Central memory CD8-positive, alpha-beta T cell (primary cell): Measurements from ENCODE around the gene CAV1.
A peak's percentile ranks its signal among the peaks of the same experiment; 100 is the strongest.
"Not testable (repeated sequence)": the region's sequence is repeated elsewhere in the genome, so short reads cannot be mapped to it uniquely, and the experiment has no call there.

Source experiments
- ATAC-seq: fragments of 150-1000 bp; cut with Tn5 transposase; replicated peaks from 2 replicates; pipeline ENCODE4 v1.10.0; 2022; ENCODE audit warnings: mild to moderate bottlenecking, moderate FRiP score, moderate number of reproducible peaks; ENCODE audit not compliant: poor library complexity, severe bottlenecking; ENCODE audit errors: extremely low read depth
- DNase-seq, 2 donors: peaks; one replicate each; pipeline ENCODE4 v3.0.0; 2021; ENCODE audit warnings: low spot score in 2 of 2
- H3K27ac Mint-ChIP-seq: one replicate; pipeline ENCODE4 v1.8.0; 2022; ENCODE audit warnings: low read depth, mild to moderate bottlenecking, moderate library complexity, mixed read lengths
- H3K27me3 Mint-ChIP-seq: one replicate; pipeline ENCODE4 v1.8.0; 2022; ENCODE audit warnings: mixed read lengths
- H3K36me3 Mint-ChIP-seq: one replicate; pipeline ENCODE4 v1.8.0; 2022; ENCODE audit warnings: mild to moderate bottlenecking, moderate library complexity, mixed read lengths; ENCODE audit not compliant: insufficient read depth
- H3K4me1 Mint-ChIP-seq: one replicate; pipeline ENCODE4 v1.8.0; 2022; ENCODE audit warnings: mixed read lengths
- H3K4me3 Mint-ChIP-seq: one replicate; pipeline ENCODE4 v1.8.0; 2022; ENCODE audit warnings: mild to moderate bottlenecking, moderate library complexity, mixed read lengths
- H3K9me3 Mint-ChIP-seq: one replicate; pipeline ENCODE4 v1.8.0; 2022; ENCODE audit warnings: mixed read lengths

Gene CAV1, protein sequence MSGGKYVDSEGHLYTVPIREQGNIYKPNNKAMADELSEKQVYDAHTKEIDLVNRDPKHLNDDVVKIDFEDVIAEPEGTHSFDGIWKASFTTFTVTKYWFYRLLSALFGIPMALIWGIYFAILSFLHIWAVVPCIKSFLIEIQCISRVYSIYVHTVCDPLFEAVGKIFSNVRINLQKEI

DNA sequence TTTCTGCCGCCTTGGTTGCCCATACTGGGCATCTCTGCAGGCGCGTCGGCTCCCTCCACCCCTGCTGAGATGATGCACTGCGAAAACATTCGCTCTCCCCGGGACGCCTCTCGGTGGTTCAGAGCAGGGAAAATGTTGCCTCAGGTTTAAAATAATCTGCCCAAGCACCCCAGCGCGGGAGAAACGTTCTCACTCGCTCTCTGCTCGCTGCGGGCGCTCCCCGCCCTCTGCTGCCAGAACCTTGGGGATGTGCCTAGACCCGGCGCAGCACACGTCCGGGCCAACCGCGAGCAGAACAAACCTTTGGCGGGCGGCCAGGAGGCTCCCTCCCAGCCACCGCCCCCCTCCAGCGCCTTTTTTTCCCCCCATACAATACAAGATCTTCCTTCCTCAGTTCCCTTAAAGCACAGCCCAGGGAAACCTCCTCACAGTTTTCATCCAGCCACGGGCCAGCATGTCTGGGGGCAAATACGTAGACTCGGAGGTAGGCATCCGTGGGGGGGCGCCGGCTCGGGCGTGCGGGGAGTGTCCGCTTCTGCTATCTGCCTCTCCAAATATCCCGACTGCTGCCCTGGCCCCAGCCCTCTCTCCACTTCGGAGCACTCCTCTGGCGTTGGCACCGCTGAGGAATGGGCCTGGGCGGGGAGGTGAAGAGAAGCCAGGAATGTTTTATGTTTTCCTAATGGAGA lies at the start of gene CAV1:
TSS of gene CAV1 (plus strand) at position 428 of the 689 bp plus-strand sequence. CDS start at position 455, 27 bp downstream.
- DNase-seq (peak in 1 of 2 donors; percentile 18), ATAC-seq (peak; percentile 37)
- Mint-ChIP-seq H3K27me3 (peaks cover 70% of the 10 kb centered on the region), H3K9me3 (no peaks in the 10 kb centered on the region), H3K36me3 (peaks cover 4% of the 10 kb centered on the region), H3K27ac (peak within 1 kb of the TSS; percentile 70), H3K4me1 (peaks cover 21% of the 10 kb centered on the region), H3K4me3 (peak within 1 kb of the TSS; percentile 79)

DNA sequence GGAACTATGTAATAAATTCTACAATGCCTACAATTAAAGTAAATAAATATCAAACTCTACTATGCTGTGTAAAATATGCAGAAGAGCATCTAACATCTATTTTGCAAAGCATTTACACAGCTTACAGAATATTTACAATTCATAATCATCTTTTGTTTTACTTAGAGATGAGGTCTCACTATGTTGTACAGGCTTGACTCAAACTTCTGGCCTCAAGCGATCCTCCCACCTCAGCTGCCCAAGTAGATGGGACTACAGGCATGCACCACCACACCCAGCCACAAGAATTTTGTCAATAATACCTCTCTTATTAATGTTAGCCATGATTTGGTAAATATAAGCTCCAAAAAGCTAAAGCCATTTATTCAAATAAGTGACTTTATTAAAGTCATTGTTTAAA lies 47.2 kb upstream of the CAV1 start:
- no peaks in the 10 kb centered on the region for H3K36me3 Mint-ChIP-seq

DNA sequence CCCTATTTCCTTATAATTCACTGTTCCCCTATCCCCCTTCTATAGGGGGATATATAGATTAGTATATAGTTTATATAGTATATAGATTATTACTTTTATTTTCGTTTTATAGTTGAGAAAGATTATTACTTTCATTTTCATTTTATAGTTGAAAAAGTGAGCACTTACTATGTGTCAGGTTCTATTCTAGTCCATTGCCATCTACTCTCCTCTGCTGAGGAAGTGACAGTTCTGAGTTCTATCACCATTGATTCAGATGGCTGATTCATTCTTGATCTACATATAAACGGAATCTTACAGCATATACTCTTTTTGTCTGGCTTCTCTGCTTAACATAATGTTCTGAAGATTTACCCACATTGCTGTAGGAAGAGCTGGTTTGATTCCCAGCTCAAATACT lies 46.0 kb upstream of the CAV1 start:
- peaks cover 4% of the 10 kb centered on the region for H3K4me1 Mint-ChIP-seq
- no peaks in the 10 kb centered on the region for H3K36me3 Mint-ChIP-seq
- no peak overlapping the region for H3K4me3 Mint-ChIP-seq
- ATAC-seq (peak; percentile 56), DNase-seq (no peak)
- no peak overlapping the region for H3K27ac Mint-ChIP-seq
- H3K9me3 Mint-ChIP-seq: no peaks in the 10 kb centered on the region
- H3K27me3 Mint-ChIP-seq: peaks cover 15% of the 10 kb centered on the region

More for the DNA sequence above, 47.2 kb upstream of the CAV1 start:
- Mint-ChIP-seq H3K27me3 (peaks cover 27% of the 10 kb centered on the region), H3K4me3 (no peak overlapping the region), H3K9me3 (no peaks in the 10 kb centered on the region), H3K4me1 (peaks cover 4% of the 10 kb centered on the region), H3K27ac (no peak overlapping the region)
- no peak for ATAC-seq
- DNase-seq: no peak

DNA sequence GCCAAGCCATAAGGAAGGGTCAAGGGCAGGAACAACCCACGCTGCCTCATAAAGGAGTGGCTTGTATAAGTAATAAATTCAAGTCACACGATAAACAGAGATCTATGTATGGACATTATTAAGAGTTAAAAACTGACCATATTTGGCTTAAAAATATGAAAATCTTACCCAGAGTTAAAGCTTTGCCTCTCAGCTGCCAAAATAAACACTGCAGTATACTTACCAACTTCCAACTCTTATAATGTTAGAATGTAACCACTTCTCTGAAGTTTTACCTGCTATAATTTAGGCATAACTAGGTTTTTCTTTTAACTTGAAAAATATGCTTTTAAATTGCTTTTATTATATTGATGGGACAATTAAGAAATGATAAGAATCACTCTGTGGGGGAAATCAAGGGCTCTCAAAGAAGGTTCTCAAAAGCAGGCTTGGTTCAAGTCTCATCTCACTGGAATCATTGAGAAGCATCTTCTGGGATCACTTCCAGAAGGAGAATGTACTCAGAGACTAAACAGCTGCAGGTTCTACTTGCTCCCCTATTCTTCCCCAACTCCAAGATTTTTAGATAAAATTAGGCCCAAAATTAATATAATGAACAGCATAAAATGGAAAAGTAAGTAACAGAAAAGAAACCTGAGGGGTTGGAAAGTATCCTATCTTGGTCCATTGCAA lies 41.4 kb upstream of the CAV1 start:
- H3K27ac Mint-ChIP-seq: no peak overlapping the region
- no peaks in the 10 kb centered on the region for H3K36me3 Mint-ChIP-seq
- ATAC-seq (no peak), DNase-seq (no peak)
- peaks cover 11% of the 10 kb centered on the region for H3K27me3 Mint-ChIP-seq
- no peak overlapping the region for H3K4me3 Mint-ChIP-seq
- H3K4me1 Mint-ChIP-seq: peaks cover 3% of the 10 kb centered on the region
- H3K9me3 Mint-ChIP-seq: no peaks in the 10 kb centered on the region

DNA sequence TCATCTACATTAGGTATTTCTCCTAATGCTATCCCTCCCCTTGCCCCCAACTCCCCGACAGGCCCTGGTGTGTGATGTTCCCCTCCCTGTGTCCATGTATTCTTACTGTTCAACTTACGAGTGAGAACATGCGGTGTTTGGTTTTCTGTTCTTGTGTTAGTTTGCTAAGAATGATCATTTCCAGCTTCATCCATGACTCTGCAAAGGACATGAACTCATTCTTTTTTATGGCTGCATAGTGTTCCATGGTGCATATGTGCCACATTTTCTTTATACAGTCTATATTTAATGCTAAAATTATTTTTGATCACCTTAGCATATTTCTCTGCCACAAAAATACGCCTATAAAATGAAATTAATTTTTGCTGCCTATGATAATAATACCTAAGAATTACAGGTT lies 40.4 kb upstream of the CAV1 start:
- not testable (repeated sequence) for H3K4me1 Mint-ChIP-seq, ATAC-seq, DNase-seq, H3K9me3 Mint-ChIP-seq, H3K27ac Mint-ChIP-seq, H3K36me3 Mint-ChIP-seq, H3K4me3 Mint-ChIP-seq
- peaks cover 15% of the 10 kb centered on the region for H3K27me3 Mint-ChIP-seq

DNA sequence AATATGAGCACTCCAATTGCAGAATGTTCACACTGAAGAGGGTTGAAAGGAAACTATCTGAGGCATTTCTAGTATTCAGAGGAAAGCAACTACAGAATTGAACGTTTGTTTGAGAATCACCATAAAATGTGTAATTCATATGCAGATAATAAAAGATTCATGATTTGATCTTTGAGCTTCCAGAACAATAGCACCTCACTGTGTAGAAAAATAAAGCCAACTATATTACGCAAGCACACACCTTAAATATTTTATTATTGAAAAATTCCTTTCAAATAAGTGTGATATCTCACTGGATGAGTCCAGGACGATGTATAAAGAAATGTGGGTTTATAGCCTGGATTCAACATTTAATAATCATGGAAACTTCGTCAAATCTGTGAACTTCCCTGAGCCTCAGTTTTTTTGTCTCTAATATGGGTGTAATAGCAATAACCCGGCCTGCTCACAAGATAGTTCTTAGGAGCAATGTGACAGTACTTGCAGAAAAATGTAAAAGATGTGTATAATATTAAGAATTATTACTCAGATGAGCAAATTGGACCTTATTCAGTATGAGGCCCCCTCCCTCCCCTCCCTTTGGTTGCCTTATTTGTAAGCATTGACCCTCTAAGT lies 36.8 kb upstream of the CAV1 start:
- DNase-seq (no peak), ATAC-seq (no peak)
- Mint-ChIP-seq H3K4me3 (no peak overlapping the region), H3K4me1 (no peaks in the 10 kb centered on the region), H3K27me3 (peaks cover 46% of the 10 kb centered on the region), H3K9me3 (no peaks in the 10 kb centered on the region), H3K27ac (no peak overlapping the region), H3K36me3 (no peaks in the 10 kb centered on the region)

DNA sequence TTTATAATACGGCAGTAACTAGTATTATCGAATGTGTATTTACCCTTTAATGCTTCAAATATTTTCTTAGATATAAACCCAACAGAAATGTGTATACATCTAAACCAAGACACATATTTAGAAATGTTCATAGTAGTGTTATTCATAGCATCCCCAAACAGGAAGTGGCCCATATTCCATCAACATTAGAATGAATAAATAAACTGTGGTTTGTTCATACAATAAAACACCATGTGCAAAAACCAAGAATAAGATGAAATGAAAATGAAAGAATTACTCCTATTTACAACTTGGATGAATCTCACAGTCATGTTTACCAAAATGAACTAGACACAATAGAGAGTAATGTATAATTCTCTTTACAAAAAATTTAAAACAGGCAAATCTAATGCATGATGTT lies 34.5 kb upstream of the CAV1 start:
- DNase-seq (no peak), ATAC-seq (no peak)
- H3K9me3 Mint-ChIP-seq: no peaks in the 10 kb centered on the region
- no peaks in the 10 kb centered on the region for H3K4me1 Mint-ChIP-seq
- no peak overlapping the region for H3K4me3 Mint-ChIP-seq
- H3K27ac Mint-ChIP-seq: no peak overlapping the region
- no peaks in the 10 kb centered on the region for H3K36me3 Mint-ChIP-seq
- peaks cover 41% of the 10 kb centered on the region for H3K27me3 Mint-ChIP-seq

DNA sequence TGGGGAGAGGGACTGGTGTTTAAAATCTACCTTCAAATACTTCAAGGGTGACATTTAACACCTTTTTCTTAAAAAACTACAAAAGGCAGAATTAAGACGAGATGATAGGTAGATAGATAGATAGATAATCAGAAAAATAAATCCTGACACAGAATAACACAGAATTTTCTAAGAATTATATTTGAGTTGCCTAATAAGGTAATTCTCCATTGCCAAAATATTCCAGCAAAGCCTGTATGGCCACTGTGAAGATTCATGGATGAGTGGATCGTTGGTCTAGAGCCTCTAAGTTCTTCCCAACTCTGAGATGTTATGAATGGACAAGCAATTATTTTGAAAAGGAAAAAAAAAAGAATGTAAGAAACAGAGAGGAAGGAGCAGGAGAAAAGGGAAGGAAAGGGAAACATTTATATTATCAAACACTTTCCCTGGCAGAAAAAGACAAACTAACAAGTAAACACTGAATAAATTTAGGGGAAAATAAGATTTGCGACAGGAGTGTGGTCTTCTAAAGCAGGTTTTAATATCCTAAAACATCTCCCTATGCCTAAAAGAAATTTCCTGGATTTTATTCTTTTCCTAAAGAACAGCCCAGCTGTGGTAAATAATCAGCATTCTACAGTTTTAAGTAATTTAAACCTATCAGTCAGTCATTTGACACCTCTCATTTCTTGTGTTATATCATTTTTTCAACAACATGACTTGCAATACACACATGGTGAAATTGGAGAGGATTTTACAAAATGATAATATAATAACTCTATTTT lies 32.8 kb upstream of the CAV1 start:
- DNase-seq (no peak), ATAC-seq (no peak)
- Mint-ChIP-seq H3K27ac (no peak overlapping the region), H3K36me3 (no peaks in the 10 kb centered on the region), H3K27me3 (peaks cover 35% of the 10 kb centered on the region), H3K9me3 (no peaks in the 10 kb centered on the region), H3K4me3 (no peak overlapping the region), H3K4me1 (no peaks in the 10 kb centered on the region)

DNA sequence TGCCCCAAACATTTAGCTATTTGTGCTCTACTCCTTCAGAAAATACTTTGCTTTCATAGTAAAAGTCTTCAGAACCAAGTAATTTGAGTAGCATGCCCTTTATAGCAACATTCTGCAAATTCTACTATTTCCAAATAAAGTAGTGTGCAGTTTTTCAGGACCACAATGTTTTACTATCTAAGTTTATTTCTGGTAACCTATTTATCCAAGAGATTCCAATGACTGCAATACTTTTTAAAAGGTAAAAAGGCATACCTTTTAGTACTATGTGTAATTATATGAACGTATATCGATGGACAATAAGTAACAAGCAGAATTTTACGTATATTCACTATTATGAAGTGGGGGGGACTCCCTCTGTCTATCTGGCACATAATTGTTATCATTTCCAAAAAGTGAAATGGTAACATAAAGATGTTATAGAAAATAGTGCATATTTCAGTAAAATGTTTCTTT lies 32.2 kb upstream of the CAV1 start:
- no peaks in the 10 kb centered on the region for H3K36me3 Mint-ChIP-seq
- H3K9me3 Mint-ChIP-seq: no peaks in the 10 kb centered on the region
- DNase-seq (no peak), ATAC-seq (no peak)
- H3K27me3 Mint-ChIP-seq: peaks cover 35% of the 10 kb centered on the region
- no peak overlapping the region for H3K27ac Mint-ChIP-seq
- H3K4me3 Mint-ChIP-seq: no peak overlapping the region
- no peaks in the 10 kb centered on the region for H3K4me1 Mint-ChIP-seq

DNA sequence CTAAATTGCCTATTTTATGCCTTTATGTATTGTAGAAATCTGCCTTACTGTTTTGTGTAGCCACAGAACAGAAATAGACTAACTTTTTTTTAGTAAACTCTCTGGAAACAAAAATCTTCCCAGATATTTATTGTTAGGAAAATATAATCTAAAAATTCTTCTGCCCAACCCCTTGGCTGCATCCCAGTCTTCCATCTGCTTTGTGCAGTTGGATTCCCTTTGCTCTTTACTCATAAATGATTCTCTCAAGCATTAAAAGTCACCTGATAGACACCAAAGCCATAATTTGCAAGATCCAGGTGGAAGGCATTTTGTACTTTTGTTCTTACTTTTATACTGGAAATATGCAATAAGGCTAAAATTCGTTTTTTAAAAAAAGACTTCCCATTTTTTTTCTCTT lies 31.4 kb upstream of the CAV1 start:
- no peak for DNase-seq
- no peaks in the 10 kb centered on the region for H3K4me1 Mint-ChIP-seq
- H3K9me3 Mint-ChIP-seq: no peaks in the 10 kb centered on the region
- no peak overlapping the region for H3K27ac Mint-ChIP-seq
- no peaks in the 10 kb centered on the region for H3K36me3 Mint-ChIP-seq
- H3K4me3 Mint-ChIP-seq: no peak overlapping the region
- no peak for ATAC-seq
- H3K27me3 Mint-ChIP-seq: peaks cover 40% of the 10 kb centered on the region

DNA sequence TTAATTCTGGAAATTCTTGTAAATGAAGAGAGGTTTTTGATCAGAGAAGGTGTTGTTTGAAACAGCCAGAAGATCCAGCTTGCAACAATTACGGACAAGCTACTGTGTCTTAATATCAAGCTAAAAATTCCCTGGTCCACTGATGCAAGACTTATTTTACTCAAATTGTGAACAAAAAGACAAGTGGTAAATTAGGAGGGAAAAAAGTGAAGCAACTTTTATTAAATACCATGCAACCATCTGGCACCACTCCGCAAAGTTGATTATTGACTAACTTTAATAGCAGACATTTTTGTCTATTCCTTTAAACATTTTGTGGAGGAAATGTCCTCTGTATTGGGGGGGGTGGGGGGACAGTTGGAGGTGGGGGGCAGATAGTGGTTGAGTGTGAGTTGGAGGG lies 30.4 kb upstream of the CAV1 start:
- H3K27me3 Mint-ChIP-seq: peaks cover 45% of the 10 kb centered on the region

DNA sequence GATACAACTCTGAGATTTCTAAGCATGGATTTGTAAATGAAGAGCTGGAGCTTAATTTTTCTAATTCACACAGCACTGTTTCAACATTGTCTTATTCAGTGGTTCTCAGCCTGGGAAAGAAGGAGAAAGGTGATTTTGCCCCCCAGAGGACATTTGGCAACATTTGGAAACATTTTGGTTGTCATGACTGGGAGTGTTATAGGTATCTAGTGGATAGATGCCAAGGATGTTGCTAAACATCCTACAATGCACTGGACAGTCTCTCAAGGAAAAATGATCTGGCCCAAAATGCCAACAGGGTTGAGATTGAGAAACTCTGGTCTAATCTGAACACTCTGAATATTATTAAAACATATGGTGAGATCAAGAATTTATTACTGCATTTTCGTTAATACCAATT lies 29.1 kb upstream of the CAV1 start:
- Mint-ChIP-seq H3K4me1 (peaks cover 9% of the 10 kb centered on the region), H3K9me3 (no peaks in the 10 kb centered on the region), H3K36me3 (peaks cover 2% of the 10 kb centered on the region), H3K27me3 (peaks cover 41% of the 10 kb centered on the region), H3K27ac (no peak overlapping the region), H3K4me3 (no peak overlapping the region)
- DNase-seq (no peak), ATAC-seq (no peak)

More for the DNA sequence above, 30.4 kb upstream of the CAV1 start:
- no peak overlapping the region for H3K27ac Mint-ChIP-seq
- peaks cover 2% of the 10 kb centered on the region for H3K36me3 Mint-ChIP-seq
- H3K4me3 Mint-ChIP-seq: no peak overlapping the region
- no peaks in the 10 kb centered on the region for H3K9me3 Mint-ChIP-seq
- DNase-seq: no peak
- ATAC-seq: no peak
- H3K4me1 Mint-ChIP-seq: no peaks in the 10 kb centered on the region
